NT2/D1 (cell line): Measurements from ENCODE around the gene AGGF1.
"Not testable (repeated sequence)": the region's sequence is repeated elsewhere in the genome, so short reads cannot be mapped to it uniquely, and the experiment has no call there.

Experiments used
- DNase-seq: peaks from one replicate; pipeline ENCODE4 v3.0.0-alpha.2; 2011; ENCODE audit warnings: low read depth, low spot score
- H3K27me3 ChIP-seq: 2 replicates; pipeline ENCODE4 v1.6.0; 2011; ENCODE audit warnings: mild to moderate bottlenecking; ENCODE audit not compliant: insufficient read length, insufficient read depth
- H3K36me3 ChIP-seq: 2 replicates; pipeline ENCODE4 v1.6.1; 2011; ENCODE audit warnings: mild to moderate bottlenecking, low read length, mixed read lengths; ENCODE audit not compliant: insufficient read depth, insufficient read length
- H3K4me1 ChIP-seq: 2 replicates; pipeline ENCODE4 v1.5.1; 2011; ENCODE audit not compliant: insufficient read depth, insufficient read length
- H3K4me3 ChIP-seq: 2 replicates; pipeline ENCODE4 v1.5.1; 2011; ENCODE audit warnings: low read depth; ENCODE audit not compliant: insufficient read length
- H3K9ac ChIP-seq: 2 replicates; pipeline ENCODE4 v1.6.0; 2011; ENCODE audit warnings: low read depth; ENCODE audit not compliant: insufficient read length
- H3K9me3 ChIP-seq: 2 replicates; pipeline ENCODE4 v1.5.1; 2011; ENCODE audit warnings: mild to moderate bottlenecking, low read length; ENCODE audit not compliant: insufficient read depth
- SUZ12 ChIP-seq: IDR thresholded peaks from 2 replicates; pipeline ENCODE4 v1.6.1; 2011; ENCODE audit not compliant: insufficient read length, insufficient read depth; ENCODE audit errors: extremely low read depth
- YY1 ChIP-seq: IDR thresholded peaks from 2 replicates; pipeline ENCODE4 v1.6.1; 2011; ENCODE audit not compliant: insufficient read length, insufficient read depth
- ZNF274 ChIP-seq: IDR thresholded peaks from 2 replicates; pipeline ENCODE4 v1.6.1; 2011; ENCODE audit warnings: mild to moderate bottlenecking, low read depth, low read length

The AGGF1 gene

GRCh38 chr5:77087484-77088261 is 57.5 kb downstream of the AGGF1 start:
- TF ChIP-seq YY1 (no peak), ZNF274 (no peak), SUZ12 (no peak)
- DNase-seq, result no peak

GRCh38 chr5:77095189-77095588 is 65.0 kb downstream of the AGGF1 start:
- no peak overlapping the region for H3K4me3 ChIP-seq
- no peaks in the 10 kb centered on the region for H3K4me1 ChIP-seq
- H3K36me3 ChIP-seq, result no peaks in the 10 kb centered on the region
- no peaks in the 10 kb centered on the region for H3K27me3 ChIP-seq
- H3K9ac ChIP-seq, result no peak overlapping the region
- no peaks in the 10 kb centered on the region for H3K9me3 ChIP-seq
- DNase-seq, result no peak
- no peak for TF ChIP-seq SUZ12
- no peak for TF ChIP-seq ZNF274
- no peak for TF ChIP-seq YY1

More at GRCh38 chr5:77087484-77088261, 57.5 kb downstream of the AGGF1 start:
- Histone ChIP-seq H3K9ac (peak overlapping the region; percentile 85), H3K36me3 (no peaks in the 10 kb centered on the region), H3K27me3 (no peaks in the 10 kb centered on the region), H3K4me3 (peak overlapping the region; percentile 71), H3K9me3 (0 out of 2 replicates have a peak, but pooled peaks cover 6% of the 10 kb centered on the region), H3K4me1 (no peaks in the 10 kb centered on the region)

GRCh38 chr5:77101298-77101697 is 71.1 kb downstream of the AGGF1 start:
- TF ChIP-seq SUZ12 (no peak), YY1 (no peak), ZNF274 (no peak)
- no peaks in the 10 kb centered on the region for H3K36me3 ChIP-seq
- H3K4me1 ChIP-seq, result no peaks in the 10 kb centered on the region
- H3K9me3 ChIP-seq, result no peaks in the 10 kb centered on the region
- no peak overlapping the region for H3K9ac ChIP-seq
- no peak overlapping the region for H3K4me3 ChIP-seq
- H3K27me3 ChIP-seq, result no peaks in the 10 kb centered on the region
- no peak for DNase-seq

- Histone ChIP-seq H3K9me3 (no peaks in the 10 kb centered on the region), H3K4me1 (no peaks in the 10 kb centered on the region), H3K4me3 (no peak overlapping the region), H3K36me3 (no peaks in the 10 kb centered on the region), H3K27me3 (no peaks in the 10 kb centered on the region), H3K9ac (no peak overlapping the region)
- no peak for TF ChIP-seq ZNF274
- no peak for TF ChIP-seq SUZ12
- no peak for TF ChIP-seq YY1
- no peak for DNase-seq
Observed at GRCh38 chr5:77102549-77102948, 72.3 kb downstream of the AGGF1 start.

- Histone ChIP-seq H3K4me1 (no peaks in the 10 kb centered on the region), H3K9me3 (no peaks in the 10 kb centered on the region), H3K27me3 (no peaks in the 10 kb centered on the region), H3K4me3 (no peak overlapping the region), H3K36me3 (no peaks in the 10 kb centered on the region), H3K9ac (no peak overlapping the region)
- DNase-seq, result no peak
- TF ChIP-seq ZNF274 (no peak), YY1 (no peak), SUZ12 (no peak)
Observed at GRCh38 chr5:77103457-77103856, 73.3 kb downstream of the AGGF1 start.

GRCh38 chr5:77104813-77105212 is 74.6 kb downstream of the AGGF1 start:
- TF ChIP-seq YY1, result no peak
- no peak for TF ChIP-seq SUZ12
- TF ChIP-seq ZNF274, result no peak
- Histone ChIP-seq H3K36me3 (no peaks in the 10 kb centered on the region), H3K4me3 (no peak overlapping the region), H3K9ac (no peak overlapping the region), H3K9me3 (no peaks in the 10 kb centered on the region), H3K27me3 (no peaks in the 10 kb centered on the region), H3K4me1 (no peaks in the 10 kb centered on the region)
- DNase-seq, result no peak

GRCh38 chr5:77107035-77107434 is 76.8 kb downstream of the AGGF1 start:
- H3K9me3 ChIP-seq, H3K4me3 ChIP-seq, H3K4me1 ChIP-seq, H3K9ac ChIP-seq, H3K36me3 ChIP-seq, DNase-seq, H3K27me3 ChIP-seq: not testable (repeated sequence)
